GM18499 (cell line): Measurements from ENCODE around the gene ANKRD13B.

Source experiments
- ATAC-seq: cut with Tn5 transposase; IDR thresholded peaks from one replicate; pipeline ENCODE4 v1.9.1; 2021; ENCODE audit warnings: moderate number of reproducible peaks; ENCODE audit not compliant: insufficient read depth, unreplicated experiment

ANKRD13B gene

DNA sequence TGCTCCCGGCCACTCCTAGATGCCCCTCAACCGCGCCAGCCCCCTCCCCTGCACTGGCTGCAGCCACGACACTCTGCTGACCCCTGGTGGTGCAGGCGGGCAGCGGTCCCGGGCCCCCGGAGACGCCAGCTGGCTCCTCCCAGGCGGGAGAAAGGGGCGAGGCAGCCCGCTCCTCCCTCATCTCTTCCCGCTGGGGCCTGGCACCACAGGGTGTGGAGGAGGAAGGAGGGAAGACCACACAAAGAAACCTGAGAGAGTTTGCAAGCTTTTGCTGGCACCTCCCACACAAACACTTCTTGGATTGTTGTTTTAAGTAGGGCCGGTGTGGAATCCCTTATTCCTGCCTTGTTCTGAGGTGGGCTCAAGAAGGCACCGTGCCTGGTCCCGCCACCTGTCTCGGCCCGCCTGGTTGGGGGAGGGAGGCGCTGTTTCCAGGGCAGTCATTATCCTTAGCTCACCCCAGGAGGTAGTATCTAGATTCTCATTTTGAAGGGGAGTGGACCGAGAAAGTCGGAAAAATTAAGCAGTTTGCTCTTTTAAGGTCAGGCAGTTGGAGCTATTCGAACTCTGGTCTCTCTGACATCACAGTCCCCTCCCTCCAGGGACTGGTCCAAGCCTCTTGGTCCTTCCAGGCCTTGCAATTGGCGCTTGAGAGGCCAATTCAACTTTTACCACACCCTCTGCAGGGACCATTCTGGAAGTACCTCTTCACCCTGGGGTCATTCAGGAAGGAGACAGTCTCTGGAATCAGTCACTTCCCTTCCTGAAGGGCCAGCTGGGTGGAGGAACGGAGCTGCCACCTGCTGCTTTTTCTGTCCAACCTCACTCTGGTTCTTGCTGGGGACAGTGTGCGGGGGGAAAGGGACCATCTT, 959 bp upstream of the ANKRD13B start:
- no peak for ATAC-seq

DNA sequence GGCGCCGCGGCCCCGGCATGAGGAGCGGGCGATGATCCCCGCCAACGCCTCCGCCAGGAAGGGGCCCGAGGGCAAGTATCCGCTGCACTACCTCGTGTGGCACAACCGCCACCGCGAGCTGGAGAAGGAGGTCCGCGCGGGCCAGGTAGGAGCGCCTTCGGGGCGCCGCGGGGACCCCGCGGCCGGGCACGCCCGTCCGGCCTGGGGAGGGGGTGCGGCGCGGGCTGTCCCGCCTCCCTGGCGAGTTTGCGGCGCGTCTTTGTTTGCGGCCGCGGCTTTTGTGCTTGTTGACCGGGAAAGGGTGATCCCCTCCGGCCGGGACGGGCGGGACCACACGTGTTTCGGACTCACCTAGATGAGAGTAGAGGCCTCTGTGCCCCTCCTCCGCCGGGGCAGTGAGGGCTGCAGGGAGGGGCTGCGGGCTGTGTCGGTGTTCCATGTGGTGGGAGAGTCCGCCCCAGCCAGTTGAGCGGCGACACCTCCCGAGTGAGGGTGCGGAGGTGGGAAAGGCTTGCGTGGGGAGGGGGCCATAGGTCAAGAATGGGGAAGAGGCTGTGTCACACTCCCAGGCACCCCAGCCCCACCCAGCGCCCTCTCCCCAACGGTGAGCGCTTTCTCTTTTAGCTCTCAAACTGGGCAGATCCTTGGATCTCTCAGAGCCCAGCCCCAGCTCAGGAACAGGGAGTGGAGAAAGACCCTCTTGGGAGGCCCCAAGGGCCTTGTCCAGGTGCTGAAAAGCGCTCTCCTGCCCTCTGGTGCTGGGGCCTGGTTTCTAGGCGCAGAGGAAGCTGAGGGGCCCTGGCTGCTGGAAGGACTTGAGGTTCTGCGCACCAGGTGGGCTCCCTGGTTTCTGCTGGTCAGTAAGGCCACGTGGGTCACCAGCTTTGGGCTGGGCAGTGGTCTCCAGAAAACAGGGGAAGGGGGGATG, 923 bp downstream of the ANKRD13B start:
- ATAC-seq = no peak

DNA sequence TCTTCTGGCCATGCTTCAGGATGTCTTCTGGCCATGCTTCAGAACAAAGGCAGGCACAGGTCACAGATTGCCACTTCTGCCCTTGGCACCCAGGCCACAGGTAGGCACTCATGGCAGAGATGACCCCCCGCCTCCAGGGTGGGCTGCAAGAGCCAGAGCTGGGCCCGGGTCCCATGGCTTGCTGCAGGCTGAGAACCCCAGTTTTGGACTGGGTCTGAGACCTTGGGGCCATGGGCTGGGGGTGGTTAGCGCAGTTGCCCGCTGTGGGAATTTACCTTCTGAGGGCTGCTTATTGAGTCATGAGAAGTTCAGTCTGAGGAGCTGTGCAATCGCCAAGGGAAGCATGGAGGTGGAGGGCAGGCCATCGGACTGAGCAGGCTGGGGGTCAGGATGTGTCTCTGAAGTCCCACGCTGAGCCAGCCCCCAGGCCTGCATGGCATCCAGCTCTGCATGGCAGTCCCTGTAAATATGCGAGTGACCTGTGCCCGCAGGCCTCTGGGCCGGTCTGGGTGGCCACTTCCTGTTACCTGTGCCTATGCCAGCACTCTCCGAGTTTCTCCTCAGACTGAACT, 1.7 kb downstream of the ANKRD13B start:
- ATAC-seq = no peak

DNA sequence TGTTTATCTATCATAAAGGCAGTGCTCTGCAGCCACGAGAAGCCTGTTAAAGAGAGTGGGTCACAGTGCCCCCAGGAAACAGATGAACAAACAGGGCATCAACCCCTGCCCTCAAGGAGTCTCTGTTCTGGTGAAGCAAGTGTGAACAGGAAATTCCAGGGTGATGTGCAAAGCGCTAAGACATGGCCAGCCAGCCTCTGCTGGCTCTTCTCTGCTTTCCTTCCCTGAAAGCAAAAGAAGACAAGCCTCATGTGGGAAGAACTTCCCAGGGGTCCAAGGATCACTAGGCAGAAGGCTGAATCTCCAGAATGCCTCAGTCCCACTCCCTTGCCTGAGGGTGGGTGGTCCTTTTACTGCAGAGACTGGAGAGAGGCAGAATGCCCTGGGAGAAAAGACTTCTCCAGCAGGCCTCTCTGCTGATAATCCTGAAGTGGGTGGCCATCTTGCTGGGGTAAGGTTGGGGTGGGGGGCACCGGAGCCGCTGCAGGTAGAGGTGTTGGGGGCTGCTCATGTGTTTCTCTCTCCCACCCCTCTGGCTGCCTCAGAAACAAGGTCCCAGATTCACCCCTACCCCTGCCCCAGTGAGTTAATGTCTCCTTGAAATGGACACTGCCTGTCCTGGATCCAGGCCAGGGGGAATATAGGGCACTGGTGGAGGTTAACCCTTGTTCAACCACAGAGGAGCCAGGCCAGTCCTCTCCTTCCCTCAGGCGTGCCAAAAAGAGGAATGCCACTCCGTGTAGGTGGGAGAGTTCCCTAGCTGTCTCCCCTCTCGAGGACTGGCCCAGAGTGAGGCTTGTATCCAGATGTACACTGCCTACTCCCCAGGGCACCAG, 2.4 kb downstream of the ANKRD13B start:
- no peak for ATAC-seq

DNA sequence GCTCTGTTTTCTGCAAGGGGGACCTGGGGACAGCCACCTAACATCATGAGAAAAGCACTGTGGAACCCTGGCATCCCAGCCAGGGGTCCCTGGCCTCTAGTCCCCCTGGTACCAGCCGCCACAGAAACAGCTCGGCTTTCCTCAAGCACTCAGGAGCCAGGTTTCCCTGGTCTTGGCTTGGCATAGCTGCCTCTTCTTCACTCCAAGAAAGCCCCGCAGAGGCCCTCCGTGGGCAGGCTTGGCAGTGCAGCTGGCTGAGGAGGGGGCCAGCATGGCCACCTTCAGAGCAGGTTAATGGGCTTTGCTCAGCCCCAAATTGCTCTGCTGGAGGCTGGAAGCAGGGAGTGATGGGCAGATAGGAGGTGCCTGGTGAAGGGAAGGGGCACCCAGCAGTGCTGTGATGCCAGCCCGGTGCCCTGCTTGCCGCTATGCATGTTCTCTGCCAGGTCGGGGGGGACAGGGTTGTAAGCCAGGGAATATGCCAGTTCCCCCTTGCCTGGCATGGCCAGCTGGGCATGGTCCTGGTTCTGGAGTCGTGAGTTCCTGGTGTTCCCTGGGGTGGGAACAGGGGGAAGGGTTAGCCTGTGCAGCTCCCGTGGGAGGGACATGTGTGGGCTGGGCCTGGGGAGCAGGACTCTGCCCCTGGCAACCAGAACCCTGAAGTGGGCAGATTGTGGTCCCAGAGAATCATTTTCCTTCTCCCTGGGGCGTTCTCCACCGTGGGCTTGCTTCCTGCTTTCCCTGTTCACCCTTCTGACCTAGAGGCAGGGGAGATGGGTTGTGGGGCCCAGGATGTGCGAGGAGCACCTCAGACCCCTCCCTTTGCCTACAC, 3.2 kb downstream of the ANKRD13B start:
- ATAC-seq = no peak

DNA sequence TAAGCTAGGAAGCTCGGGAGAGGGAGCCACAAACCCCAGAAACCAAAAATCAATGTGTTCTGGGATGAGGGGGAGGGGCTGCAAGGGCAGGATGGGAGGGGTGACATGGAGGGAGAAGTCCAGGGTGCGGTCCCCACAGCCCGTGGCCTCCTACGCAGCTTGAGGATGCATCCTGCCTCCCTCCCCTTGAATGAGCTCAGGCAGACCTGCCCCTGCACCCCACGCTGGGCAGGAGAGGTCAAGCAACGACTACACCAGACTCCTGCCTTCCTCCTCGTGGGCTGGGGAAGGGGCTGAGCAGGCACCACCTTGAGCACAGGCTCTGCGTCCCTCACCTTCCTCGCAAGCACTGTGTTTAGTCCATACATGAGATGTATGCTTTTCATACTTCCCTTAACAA, 3.9 kb downstream of the ANKRD13B start:
- ATAC-seq = no peak

DNA sequence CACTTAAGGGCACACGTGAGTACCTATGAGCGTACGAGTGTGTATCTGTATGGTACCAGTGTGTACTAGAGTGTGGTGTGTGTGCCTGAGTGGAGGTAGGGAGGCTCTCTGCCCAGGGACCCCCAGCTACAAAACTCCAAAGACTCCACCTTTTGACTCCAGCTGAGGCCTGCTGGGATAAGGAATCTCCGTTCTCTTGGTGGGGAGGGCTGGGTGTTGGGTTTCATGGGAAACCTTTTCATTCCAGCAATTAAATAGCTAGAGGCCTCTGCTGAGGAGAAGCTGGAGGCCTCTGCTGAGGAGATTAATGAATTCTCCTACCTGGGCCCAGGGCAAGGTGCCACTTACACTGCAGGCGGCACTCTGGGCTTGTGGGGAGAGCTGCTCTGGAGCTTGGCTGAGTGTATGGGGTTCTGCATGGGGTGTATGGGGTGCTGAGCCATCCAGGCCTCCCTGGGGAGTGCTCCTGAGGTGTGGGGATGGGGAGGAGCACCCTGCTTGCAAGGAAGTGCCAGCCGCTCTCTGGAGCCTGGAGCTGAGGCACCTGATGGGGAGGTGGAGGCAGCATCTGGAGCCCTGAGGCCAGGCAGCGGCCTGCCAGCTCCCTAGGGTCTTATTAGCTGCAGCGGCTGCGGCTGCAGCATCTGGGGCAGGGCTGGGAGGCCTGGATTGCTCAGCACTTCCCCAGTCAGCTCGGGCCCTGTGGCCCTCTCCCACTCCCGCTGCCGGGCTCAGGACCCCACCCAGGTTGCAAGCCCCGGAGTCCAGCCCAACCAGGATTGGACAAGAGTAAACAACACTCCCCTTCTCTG, 4.6 kb downstream of the ANKRD13B start:
- ATAC-seq = no peak

DNA sequence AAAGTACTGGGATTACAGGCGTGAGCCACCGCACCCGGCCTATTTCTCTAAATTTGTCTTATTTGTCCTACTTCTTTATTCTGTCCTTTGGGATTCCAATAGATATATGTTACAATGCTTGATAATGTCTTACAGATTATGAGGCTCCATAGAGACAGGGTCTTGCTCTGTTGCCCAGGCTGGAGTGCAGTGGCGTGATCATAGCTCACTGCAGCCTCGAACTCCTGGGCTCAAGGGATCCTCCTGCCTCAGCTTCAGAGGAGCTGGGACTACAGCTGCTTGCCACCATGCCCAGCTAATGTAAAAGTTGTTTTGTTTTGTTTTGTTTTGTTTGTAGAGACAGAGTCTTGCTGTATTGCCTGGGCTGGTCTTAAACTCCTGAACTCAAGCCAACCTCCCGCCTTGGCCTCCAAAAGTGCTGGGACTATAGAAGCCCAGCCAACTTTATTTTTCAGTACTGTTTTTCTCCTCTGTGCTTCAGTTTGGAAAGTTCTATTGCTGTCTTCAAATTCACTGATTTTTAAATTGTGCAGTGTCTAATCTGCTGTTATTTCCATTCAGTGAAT, 10.3 kb downstream of the ANKRD13B start:
- ATAC-seq = no peak

DNA sequence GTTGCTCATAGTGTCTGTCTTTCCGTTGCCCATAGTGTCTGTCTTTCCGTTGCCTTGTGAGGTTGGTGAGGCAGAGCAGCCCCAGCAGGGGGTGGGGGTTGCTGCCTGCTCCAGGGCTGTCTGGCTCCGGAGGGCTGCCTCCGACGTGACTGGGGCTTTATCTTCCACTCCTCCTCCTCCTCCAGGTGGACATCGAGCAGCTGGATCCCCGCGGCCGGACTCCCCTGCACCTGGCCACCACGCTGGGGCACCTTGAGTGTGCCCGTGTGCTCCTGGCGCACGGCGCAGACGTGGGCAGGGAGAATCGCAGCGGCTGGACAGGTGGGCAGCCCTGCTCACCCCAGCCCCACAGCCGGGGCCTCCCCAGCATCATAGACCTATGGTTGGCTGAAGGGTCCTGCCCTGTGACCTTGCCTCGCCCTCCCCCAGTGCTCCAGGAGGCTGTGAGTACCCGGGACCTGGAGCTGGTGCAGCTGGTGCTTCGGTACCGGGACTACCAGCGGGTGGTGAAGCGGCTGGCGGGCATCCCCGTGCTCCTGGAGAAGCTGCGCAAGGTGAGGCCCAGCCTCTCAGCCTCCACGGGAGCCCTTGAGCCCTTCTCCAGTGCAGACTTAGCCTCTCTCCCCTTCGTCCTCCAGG, 14.7 kb downstream of the ANKRD13B start:
- ATAC-seq = no peak

DNA sequence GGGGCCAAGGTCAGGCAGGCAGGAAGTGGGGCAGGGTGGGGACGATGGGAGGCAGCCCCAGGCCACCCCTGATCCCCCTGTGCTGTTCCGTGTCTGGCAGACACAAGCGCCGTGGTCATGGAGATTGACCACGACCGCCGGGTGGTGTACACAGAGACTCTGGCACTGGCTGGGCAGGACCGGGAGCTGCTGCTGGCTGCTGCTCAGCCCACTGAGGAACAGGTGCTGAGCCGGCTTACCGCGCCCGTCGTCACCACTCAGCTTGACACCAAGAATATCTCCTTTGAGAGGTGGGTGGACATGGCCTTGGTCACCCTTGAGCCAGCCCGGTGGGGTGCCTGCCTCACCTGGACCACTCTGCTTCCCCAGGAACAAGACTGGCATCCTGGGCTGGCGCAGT, 16.1 kb downstream of the ANKRD13B start:
- ATAC-seq = no peak

DNA sequence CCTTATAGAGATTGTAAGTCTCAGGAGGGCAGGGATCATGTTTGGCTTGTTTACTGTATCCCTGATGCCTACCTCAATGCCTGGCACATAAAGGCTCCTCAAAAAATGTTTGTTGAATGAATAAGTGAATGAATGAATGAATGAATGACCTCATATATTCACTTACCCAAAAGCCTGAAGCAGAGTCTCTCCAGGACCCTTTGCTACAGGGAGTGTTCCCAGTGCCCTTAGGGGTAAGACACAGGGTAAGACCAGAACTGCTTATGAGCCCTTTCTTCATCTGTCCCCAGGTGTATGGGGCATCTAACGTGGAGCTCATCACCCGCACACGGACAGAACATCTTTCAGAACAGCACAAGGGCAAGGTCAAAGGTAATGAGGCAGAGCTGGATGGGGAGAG, 17.5 kb downstream of the ANKRD13B start:
- no peak for ATAC-seq

DNA sequence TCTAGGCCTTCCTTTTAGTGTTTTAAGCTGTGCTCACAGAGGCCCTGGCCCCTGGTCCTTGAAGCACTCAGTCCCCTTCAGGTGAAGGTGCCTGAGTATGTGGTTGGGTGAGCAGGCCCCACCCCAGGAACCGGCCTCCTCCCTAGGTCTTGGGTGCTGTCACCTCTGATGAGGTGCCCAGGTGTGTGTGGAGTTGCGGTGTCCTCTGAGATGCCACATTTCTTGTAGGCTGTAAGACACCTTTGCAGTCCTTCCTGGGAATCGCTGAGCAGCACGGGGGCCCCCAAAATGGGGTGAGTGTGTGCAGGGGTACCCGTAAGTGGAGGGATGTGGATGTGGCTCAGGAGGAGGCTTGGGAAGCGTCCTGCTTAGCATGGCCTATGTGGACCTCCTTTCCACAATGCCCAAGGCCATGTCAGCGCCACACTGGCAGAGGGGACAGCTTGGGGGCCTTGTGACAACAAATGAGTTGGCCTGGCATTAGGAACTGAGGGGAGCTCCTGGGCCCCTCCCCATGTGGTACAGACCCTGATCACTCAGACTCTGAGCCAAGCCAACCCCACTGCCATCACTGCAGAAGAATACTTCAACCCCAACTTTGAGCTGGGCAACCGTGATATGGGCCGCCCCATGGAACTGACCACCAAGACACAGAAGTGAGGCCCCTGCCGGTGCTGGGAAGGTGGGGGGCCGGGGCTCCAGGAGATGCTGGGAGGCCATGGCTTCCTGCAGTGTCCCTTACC, 18.6 kb downstream of the ANKRD13B start:
- ATAC-seq = no peak

DNA sequence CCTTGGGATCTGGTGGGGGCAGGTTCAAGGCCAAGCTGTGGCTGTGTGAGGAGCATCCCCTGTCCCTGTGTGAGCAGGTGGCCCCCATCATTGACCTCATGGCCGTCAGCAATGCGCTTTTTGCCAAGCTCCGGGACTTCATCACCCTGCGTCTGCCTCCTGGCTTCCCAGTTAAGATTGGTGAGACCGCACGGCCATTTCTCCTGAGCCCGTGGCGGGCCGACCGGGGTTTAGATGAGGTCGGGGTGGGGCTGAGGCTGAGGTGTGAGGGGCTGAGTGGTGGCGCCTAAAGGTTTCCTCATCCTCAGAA, 19.1 kb downstream of the ANKRD13B start:
- no peak for ATAC-seq

DNA sequence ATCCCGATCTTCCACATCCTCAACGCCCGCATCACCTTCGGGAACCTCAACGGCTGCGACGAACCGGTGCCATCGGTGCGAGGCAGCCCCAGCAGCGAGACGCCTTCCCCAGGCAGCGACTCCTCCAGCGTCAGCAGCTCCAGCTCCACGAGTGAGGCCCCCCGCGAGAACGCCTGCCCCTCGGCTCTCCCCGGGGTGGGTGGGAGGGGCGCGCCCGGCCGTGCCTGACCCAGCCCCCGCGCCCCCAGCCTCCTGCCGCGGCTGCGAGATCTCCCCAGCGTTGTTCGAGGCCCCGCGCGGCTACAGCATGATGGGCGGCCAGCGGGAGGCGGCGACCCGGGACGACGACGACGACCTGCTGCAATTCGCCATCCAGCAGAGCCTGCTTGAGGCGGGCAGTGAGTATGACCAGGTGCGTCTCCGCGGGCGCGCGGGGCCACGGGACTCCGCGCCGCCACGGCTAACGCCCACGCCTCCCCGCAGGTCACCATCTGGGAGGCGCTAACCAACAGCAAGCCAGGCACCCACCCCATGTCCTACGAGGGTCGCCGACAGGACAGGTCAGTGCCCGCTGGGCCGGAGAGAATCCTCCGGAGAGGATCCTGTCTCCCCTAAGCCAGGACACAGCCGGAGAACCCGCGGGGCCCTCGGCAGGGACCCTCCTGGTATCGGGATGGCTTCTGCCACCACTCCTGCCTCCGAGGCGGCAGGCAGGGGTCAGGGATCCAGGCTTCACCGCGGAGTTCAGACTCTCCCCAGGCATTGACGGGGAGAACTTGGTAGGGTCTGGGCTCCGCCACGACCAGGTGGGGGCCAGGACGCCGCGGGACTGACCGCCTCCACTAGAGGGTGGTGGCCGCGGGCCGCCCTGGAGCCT, 19.7 kb downstream of the ANKRD13B start:
- ATAC-seq = no peak

DNA sequence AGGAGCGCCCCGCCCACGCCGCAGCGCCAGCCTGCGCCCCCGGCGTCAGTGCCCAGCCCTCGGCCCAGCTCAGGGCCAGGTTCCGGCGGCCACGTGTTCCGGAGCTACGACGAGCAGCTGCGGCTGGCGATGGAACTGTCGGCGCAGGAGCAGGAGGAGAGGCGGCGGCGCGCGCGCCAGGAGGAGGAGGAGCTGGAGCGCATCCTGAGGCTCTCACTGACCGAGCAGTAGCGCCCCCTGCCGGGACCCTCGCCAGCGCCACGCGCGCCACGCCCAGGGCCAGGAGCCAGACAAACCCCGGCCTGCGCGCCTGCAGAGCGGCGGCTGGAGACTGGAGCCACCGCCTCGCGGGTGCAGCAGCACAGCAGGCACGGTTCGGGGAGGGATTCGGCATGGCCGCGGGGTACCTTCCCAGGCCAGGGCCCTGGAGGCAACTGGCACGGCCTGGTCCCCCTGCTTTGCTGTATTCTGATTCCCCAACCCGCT, 20.5 kb downstream of the ANKRD13B start:
- no peak for ATAC-seq

DNA sequence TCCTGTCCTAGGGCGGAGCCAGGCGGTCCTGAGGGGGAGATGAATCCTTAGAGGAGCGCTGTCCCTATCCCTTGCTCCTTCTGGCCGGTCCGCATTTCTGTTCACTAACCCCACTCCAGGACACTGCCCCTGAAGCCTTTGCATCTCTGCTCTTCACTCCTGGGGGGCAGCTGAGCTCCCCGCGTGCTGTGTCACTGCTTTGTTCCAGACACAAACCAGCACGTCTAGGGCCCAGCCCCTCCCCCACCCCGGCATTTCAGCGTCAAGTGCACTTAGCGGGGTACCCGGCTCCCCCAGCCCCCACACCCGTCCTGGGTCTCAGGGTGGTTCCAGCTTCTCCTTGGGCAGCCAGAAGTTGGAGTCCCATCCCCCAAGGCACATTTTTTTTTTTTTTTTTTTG, 20.9 kb downstream of the ANKRD13B start:
- ATAC-seq = no peak
